ENCODE results near the gene DTX2.
"Not testable (repeated sequence)": the region's sequence is repeated elsewhere in the genome, so short reads cannot be mapped to it uniquely, and the experiment has no call there.

Gene DTX2

GRCh38 chr7:76511911-76512885 lies 50.7 kb downstream of the DTX2 start:
- H3K4me1 ChIP-seq (ENCODE audit: insufficient read depth, poor library complexity, severe bottlenecking); H3K4me3 ChIP-seq (ENCODE audit: severe bottlenecking); H3K36me3 ChIP-seq (ENCODE audit: low read depth); DNase-seq (ENCODE audit: low spot score); H3K9me3 ChIP-seq (ENCODE audit: severe bottlenecking); H3K27me3 ChIP-seq (ENCODE audit: insufficient read depth, poor library complexity, severe bottlenecking): not testable (repeated sequence)
- peak overlapping the region; percentile 18 for H3K27ac ChIP-seq (ENCODE audit: poor library complexity, severe bottlenecking)
- ATAC-seq (ENCODE audit: low read depth), result peak; percentile 83

- Histone ChIP-seq H3K36me3 (ENCODE audit: low read depth) (no peaks in the 10 kb centered on the region), H3K27ac (ENCODE audit: poor library complexity, severe bottlenecking) (peak overlapping the region; percentile 18), H3K4me3 (ENCODE audit: severe bottlenecking) (no peak overlapping the region), H3K4me1 (ENCODE audit: insufficient read depth, poor library complexity, severe bottlenecking) (peaks cover 6% of the 10 kb centered on the region), H3K27me3 (ENCODE audit: insufficient read depth, poor library complexity, severe bottlenecking) (no peaks in the 10 kb centered on the region), H3K9me3 (ENCODE audit: severe bottlenecking) (no peaks in the 10 kb centered on the region)
- DNase-seq (ENCODE audit: low spot score), result no peak
- no peak for ATAC-seq (ENCODE audit: low read depth)
- TF ChIP-seq CTCF (IDR thresholded peaks at IDR 0.05; ENCODE audit: poor library complexity, severe bottlenecking), result peak; percentile 33
Measured at GRCh38 chr7:76512941-76513816, 51.7 kb downstream of the DTX2 start.

GRCh38 chr7:76513817-76514799 lies 52.6 kb downstream of the DTX2 start:
- no peak overlapping the region for H3K27ac ChIP-seq (ENCODE audit: poor library complexity, severe bottlenecking)
- no peak for DNase-seq (ENCODE audit: low spot score)
- ATAC-seq (ENCODE audit: low read depth), result no peak
- no peaks in the 10 kb centered on the region for H3K36me3 ChIP-seq (ENCODE audit: low read depth)
- H3K4me1 ChIP-seq (ENCODE audit: insufficient read depth, poor library complexity, severe bottlenecking), result peaks cover 6% of the 10 kb centered on the region
- H3K9me3 ChIP-seq (ENCODE audit: severe bottlenecking), result no peaks in the 10 kb centered on the region
- H3K4me3 ChIP-seq (ENCODE audit: severe bottlenecking), result no peak overlapping the region
- no peaks in the 10 kb centered on the region for H3K27me3 ChIP-seq (ENCODE audit: insufficient read depth, poor library complexity, severe bottlenecking)
- no peak for TF ChIP-seq CTCF (IDR thresholded peaks at IDR 0.05; ENCODE audit: poor library complexity, severe bottlenecking)

GRCh38 chr7:76514926-76515771 lies 53.6 kb downstream of the DTX2 start:
- no peak for TF ChIP-seq CTCF (IDR thresholded peaks at IDR 0.05; ENCODE audit: poor library complexity, severe bottlenecking)
- no peaks in the 10 kb centered on the region for H3K36me3 ChIP-seq (ENCODE audit: low read depth)
- H3K4me3 ChIP-seq (ENCODE audit: severe bottlenecking), result no peak overlapping the region
- no peaks in the 10 kb centered on the region for H3K27me3 ChIP-seq (ENCODE audit: insufficient read depth, poor library complexity, severe bottlenecking)
- DNase-seq (ENCODE audit: low spot score) (no peak), ATAC-seq (ENCODE audit: low read depth) (no peak)
- H3K27ac ChIP-seq (ENCODE audit: poor library complexity, severe bottlenecking), result no peak overlapping the region
- H3K9me3 ChIP-seq (ENCODE audit: severe bottlenecking), result no peaks in the 10 kb centered on the region
- peaks cover 6% of the 10 kb centered on the region for H3K4me1 ChIP-seq (ENCODE audit: insufficient read depth, poor library complexity, severe bottlenecking)

Measured in RWPE2 (cell line).